Inferior parietal cortex (tissue), 1 donor: ENCODE measurements around the gene GCNT1.
"Not testable (repeated sequence)": the region's sequence is repeated elsewhere in the genome, so short reads cannot be mapped to it uniquely, and the experiment has no call there.

ENCODE experiments used
- DNase-seq: peaks from one replicate; pipeline ENCODE4 v3.0.0-alpha.2; 2016; ENCODE audit errors: extremely low spot score

The GCNT1 gene

DNA sequence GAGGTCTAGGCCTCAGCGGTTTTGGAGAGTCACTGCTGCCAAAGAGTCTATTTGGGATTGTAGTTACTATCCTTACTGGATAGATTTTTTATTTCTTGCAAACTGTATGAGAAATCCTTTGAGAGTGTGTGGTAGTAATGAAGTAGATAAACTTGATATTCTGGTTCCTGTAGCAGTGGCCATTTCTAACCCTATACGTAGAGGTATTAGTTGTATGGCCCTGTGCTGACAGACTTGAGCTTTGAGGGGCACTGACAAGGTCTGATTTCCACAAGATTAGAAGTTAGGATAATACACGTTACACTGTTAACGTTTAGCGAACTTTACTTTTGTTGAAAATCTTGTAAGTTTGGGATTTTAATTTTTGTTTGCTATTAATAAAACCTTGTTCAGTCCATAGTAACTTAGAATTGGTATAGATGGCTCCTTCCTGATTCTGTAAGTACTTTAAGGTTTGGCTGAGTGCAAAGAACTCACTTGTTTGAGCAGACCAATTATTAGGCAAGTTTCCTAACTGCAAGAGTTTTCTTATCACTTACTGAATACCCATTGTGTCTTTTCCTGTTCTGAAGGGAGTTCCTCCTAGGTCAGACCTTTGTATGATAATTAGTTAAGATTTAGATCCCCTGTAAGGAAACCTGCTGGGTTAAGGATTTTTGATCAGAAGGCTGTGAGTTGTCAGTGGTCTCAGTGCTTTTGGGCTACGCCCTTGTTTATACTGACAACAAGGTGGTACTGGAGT, 31.4 kb downstream of the GCNT1 start:
- no peak for DNase-seq

DNA sequence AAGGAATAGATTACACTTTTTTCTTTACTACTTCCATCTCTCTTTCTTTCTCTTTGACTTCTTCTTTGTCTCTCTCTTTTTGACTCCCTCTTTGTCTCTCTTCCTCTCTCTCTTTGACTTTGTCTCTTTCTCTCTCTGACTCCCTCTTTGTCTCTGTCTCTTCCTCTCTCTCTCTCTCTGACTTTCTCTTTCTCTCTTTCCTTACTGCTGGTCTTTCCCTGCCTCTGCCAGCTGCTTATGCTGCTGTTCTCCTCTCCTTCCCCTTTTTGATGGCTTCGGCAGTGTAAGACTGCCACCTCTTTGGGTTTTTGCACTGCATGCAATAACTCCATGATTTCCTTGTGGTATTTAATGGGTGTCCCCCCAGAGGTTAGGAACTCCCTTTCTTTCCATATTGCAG, 32.1 kb downstream of the GCNT1 start:
- not testable (repeated sequence) for DNase-seq

DNA sequence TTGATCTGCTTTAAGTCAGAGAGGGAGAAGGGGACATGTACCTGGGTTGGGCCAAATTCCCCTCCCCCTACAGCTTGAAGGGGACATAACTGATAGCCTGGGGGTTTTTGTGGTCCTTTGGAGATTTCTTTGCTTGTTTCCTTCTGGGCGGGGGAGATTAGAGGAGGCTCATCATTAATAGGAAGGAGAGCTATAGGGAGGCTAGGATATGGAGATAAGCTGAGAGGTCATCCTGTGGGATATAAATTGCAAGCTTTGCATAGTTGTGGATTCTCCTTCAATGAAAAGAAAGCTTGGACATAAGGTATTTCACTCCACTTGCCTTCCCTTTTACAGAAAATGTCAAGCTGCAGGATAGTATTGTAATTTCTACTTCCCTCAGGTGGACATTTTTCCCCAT, 34.5 kb downstream of the GCNT1 start:
- DNase-seq: not testable (repeated sequence)

DNA sequence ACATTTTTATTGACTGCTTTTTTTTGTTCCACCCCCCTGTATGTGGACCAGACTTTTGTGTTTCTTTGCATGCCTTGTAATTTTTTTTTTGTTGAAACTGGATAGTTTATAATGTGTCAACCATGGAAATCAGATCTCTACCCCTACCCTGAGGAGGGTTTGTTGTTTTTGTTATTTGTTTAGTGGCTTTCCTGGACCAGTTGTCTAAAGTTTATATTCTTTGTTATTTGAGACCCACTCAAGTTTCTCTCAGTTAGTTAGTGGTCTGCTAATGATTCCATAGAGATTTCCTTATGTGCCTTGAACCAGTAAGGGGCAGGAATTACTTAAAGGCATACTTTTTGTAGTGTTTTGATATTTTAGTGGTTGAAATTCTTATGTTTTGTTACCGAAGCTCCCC, 41.1 kb downstream of the GCNT1 start:
- no peak for DNase-seq

DNA sequence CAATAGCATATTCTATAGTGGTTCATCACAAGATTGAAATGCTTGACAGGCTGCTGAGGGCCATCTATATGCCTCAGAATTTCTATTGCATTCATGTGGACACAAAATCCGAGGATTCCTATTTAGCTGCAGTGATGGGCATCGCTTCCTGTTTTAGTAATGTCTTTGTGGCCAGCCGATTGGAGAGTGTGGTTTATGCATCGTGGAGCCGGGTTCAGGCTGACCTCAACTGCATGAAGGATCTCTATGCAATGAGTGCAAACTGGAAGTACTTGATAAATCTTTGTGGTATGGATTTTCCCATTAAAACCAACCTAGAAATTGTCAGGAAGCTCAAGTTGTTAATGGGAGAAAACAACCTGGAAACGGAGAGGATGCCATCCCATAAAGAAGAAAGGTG, 43.8 kb downstream of the GCNT1 start:
- DNase-seq: no peak

DNA sequence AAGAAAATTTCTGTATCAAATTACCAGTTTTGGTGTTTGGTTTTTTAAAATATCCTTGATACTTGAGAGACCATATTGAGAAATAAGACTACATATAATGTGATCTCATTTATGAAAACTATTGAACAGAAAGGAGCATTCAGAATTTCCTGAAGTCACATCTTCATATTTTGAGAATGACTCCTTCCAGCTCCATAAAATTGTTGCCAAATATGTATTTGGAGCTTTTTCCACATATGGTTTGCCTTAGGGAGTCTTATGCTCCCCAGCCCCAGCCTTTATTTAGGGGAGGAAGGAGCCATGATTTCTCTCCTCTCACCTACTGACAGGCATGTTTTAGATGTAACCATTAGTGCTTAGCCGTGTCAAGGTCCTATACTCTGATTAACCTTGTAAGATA, 51.1 kb downstream of the GCNT1 start:
- no peak for DNase-seq

DNA sequence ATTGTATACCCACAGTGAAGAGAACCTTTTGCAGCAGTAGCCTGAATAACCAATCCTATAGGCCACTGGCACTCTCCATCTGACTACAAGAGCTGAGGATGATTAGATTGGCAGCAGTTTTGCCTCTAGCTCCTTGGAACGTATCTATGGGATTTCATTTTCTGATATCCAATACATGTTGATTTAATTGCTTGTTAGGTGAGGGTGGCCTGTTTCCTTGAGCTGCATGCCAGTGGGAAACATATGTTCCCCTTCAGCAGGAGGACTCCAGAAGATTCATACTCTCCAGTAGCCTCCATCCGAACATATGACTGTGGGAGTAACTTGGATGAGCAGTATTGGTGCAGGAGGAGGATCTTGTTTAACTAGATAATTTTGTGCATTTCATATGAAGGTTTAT, 51.5 kb downstream of the GCNT1 start:
- no peak for DNase-seq

DNA sequence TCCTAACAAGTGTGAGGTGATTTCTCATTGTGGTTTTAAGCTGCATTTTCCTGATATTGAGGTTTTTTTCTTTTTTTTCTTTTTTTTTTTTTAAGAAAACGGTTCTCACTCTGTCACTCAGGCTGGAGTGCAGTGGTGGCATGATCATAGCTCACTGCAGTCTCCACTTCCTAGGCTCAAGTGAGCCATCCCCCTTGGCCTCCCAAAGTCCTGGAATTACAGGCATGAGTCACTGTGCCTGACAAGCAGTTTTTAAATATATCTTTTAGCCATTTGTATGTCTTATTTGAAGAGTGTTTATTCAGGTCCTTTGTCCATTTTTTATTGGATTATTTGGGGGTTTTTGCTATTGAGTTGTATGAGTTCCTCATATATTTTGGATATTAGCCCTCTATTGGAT, 53.8 kb downstream of the GCNT1 start:
- DNase-seq: no peak

DNA sequence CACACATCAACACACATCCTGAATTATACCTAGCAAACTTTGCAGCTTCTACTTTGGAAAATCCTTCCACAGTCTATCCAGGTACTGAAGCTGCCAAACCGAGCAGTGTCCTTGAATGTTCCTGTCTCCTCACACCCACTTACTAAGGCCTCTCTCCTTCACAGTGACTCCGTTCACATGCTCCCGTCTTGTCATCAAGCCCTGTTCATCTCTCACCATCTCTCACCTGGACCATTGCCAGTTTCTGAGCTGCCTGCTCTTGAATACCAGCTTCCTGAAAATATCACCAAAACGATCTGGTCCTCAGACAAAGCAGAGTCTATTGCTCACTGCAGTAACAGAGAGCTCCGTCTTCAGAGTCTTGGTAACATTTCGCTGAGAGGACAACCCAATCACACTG, 57.4 kb downstream of the GCNT1 start:
- no peak for DNase-seq

DNA sequence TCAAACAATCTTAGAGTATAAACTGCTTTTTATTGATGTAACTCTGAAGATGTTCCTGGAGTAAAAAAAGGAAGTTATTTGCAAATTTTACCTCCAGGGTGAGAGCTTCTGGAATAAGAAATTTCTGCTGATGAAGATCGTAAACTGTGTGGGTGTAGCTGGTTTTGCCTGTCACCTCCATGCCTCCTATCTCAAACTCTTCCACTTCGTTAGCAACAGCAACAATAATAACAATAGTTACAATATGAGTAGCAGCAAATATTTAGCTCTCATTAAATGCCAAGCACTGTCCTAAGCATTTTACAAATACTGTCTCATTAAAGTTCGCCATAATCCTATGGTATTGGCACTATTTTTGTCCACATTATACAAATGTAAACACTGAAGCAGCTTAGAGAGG, 57.9 kb downstream of the GCNT1 start:
- no peak for DNase-seq

DNA sequence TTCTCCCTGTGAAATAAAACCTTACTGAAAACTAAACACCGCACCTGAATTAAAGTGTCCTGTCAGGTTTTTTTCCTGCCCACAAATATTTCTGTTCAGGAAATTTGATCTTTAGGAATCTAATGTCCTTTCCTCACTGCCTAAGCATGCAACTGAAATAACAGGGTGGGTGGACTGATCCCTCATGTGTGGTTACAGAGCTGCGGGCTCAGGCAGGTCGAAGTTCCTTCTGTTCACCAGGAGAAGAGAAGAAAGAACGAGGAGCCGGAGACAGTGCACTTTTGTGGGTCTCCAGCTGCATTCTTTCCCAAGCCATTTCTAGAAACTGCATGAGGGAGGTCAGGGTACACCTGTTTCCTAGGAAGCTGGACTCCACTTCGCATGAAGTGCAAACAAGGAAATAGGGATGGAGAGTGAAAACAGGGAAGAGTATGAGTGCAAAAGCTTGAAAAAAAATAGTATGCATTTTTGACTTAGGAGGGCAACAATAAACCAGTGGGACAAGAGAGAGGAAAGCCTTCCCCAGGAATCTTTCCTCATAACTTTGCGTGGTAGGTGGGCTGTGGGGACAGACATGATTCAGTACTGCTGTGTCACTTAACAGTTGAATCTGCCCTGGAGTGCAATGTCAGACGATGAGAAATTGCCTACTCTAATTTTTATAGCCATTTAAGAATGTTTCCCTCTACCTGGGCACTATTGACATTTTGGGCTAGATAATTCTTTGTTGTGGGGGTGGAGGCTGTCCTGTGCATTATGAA, 60.3 kb downstream of the GCNT1 start:
- no peak for DNase-seq

DNA sequence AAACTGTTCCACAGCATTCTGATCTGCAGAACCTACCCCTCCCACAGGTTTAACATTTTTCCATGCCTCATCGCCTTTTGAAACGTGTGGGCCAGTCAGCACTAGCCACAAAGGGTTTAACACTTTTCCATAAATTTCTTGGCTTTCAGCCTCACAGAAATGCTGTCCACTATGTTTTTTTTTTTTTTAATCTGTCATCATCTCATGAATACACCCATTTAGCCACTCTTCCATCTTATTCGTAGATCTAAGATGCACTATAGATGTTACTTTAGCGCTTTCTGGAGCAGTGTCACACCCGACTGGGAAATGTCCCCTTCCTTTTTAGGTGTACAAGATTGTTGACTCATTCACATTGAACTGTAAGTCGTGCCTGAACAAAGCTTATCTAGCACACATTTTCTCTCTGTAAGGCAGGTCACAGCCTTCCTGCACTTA, 62.3 kb downstream of the GCNT1 start:
- no peak for DNase-seq

DNA sequence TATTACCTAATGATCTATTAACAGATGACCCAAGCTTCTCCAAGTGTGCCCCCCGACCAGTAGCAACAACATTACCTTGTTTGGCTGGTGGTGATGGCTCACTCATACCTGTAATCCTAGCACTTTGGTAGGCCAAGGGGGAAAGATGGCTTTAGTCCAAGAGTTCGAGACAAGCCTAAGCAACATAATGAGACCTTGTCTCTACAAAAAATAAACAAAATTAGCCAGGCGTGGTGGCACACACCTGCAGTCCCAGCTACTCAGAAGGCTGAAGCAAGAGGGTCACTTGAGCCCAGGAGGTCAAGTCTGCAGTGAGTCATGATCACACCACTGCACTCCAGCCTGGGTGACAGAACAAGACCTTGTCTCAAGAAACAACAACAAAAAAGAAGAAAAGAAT, 62.9 kb downstream of the GCNT1 start:
- no peak for DNase-seq

DNA sequence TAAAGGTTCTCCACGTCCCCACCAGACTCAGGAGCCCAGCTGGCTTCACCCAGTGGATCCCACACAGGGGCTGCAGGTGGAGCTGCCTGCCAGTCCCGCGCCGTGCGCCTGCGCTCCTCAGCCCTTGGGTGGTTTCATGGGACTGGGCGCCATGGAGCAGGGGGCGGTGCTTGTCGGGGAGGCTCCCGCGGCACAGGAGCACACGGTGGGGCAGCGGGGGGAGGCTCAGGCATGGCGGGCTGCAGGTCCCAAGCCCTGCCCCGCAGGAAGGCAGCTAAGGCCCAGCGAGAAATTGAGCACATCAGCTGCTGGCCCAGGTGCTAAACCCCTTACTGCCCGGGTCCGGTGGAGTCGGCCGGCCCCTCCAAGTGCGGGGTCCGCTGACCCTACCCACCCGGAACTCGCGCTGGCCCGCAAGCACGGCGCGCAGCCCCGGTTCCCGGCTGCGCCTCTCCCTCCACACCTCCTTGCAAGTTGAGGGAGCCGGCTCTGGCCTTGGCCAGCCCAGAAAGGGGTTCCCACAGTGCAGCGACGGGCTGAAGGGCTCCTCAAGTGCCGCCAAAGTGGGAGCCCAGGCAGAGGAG, 64.7 kb downstream of the GCNT1 start:
- DNase-seq: not testable (repeated sequence)

DNA sequence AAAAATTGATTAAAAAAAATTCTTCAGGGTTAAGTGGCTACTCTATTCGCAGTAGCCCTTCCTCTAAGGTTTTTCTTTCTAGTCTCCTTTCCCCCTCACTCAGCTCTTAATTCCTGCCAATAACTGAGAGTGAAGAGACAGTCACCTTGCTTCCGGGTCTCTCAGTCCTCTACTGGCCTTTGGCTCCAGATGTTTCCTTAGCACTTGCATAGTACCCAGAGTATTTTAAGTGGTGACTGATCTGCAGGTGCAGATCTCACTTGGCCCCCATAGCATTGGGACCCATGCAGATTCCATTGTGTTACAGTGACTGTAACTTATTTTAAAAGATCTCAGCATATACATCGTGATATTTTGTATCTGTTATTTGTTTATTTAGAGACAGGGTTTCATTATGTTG, 66.2 kb downstream of the GCNT1 start:
- no peak for DNase-seq

DNA sequence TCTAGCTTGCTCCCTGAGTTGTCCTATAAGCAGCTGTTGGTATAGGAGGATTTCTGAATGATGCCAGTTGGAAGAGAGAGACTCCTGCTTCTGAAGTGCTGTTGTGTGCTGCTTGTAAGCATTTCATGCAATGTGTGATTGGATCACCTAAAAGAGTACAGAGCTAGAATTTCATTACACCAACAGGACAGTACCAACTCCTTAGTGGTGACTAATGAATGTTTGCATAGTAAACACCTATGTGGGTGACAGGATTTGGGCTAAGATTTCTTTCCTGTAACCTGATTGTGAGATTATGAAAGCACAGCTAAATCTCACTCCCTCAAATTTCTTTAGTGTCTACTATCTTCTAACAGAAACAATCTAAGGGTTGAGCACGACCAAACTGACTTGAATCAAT, 67.0 kb downstream of the GCNT1 start:
- DNase-seq: no peak

DNA sequence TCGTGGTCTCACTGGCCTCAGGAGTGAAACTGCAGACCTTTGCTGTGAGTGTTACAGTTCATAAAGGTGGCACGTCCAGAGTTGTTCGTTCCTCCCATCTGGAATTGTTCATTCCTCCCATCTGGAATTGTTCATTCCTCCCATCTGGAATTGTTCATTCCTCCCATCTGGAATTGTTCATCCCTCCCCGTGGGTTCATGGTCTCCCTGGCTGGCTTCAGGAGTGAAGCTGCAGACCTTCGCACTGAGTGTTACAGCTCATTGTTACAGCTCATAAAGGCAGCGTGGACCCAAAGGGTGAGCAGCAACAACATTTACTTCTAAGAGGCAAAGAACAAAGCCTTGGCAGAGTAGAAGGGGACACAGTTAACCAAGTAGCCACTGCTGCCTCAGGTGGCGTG, 69.1 kb downstream of the GCNT1 start:
- DNase-seq: no peak

DNA sequence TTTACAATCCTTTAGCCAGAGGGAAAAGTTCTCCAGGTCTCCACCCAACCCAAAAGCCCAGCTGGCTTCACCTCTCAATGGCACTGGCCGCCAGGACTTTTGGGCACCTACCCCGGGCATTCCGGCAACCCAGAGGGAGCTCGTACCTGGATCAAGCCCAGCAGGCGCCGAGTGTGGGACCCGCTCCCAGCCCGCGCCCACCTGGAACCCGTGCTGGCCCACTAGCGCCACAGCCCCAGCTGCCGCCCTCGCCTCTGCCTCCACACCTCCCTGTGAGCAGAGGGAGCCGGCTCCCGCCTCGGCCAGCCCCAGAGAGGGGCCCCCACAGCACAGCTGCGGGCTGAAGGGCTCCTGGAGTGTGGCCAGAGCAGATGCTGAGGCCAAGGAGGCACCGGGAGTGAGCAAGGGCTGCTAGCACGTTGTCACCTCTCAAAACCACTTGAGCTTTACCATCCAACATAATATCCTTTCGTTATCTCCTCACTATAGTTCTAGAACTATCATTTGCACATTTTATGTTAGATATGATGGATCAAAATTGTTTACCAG, 69.7 kb downstream of the GCNT1 start:
- no peak for DNase-seq

DNA sequence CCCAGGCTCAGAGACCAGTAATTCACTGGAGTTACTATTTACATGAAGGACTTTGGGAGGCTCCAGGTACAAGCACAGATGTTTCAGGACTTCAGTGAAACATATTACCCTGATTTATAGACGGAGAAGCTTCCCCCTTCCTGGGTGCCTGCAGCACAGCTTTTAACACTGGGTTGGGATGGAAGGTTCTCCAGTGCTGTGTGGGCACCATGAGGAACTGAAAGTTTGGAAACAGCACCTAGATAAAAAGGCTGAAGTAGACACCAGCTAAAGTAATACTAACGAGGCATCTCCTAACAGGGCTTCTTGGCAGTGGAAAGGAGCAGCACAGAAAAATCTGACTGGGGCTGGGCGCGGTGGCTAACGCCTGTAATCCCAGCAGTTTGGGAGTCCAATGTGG, 70.7 kb downstream of the GCNT1 start:
- DNase-seq: no peak

DNA sequence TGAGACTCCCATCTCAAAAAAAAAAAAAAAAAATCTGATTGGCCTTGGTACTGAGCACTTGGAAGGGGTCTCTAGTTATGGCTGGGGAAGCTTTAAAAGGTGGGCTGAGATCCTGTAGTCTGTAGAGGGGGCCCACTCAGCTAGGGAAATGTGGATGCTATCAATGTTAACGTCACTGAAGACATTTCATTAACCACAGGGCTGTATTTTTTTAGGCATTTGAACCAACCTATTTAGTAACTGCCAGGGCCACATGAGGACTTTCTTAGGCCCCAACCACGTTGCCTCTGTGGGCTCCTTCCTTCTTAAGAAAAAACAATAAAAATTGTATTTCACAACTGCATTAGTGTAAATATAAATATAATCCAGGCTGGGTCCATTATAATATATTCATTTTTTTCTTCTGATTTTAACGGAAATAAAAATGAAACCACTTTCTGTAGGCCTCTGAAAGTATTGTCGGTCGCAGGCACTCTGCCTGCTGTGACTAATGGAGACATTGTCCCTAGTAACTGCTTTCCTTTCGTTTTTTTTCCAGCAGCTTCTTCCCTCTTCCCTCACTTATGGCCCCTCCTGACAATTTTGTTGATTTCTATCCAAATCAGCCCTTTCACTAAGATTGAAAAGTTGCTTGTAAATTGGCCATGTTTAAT, 71.6 kb downstream of the GCNT1 start:
- DNase-seq: no peak

DNA sequence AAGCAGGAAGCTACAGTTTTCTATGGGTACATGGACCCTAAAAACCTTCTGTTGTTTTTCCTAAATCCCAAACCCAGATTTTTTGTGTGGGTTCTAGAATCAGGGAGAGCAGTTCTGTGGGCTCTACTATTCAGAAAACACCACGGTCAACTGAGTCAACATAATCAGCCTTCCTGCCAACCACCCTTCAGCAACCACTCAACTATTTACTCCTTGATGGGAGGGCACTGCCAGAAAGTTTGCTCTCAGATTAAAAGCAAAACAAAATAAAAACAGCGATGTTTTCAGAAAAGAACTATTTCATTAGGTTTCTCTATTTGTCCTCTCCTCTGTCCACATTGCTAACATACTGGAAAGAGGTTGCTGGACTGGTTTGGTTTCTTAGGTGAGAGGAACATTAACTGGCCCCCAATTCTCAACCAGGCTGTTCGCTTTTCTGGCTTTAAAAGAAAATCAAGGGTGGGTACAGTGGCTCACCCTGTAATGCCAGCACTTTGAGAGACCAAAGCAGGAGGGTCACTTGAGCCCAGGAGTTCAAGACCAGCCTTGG, 72.3 kb downstream of the GCNT1 start:
- no peak for DNase-seq

DNA sequence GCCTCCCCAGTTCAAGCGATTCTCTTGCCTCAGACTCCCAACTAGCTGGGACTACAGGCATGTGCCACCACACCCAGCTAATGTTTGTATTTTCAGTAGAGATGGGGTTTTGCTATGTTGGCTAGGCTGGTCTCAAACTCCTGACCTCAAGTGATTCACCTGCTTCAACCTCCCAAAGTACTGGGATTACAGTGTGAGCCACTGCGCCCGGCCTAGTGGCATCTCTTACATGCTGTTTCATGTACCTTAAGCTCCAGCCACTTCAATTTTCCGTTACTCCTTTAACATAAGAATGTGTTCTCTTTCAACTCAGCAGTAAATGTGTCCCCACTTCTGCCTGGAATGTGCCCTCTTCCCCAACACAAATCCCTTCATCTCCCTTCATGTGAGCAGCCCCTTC, 73.9 kb downstream of the GCNT1 start:
- DNase-seq: not testable (repeated sequence)
